H9 (cell line): ENCODE measurements around the gene C11orf21. TPM values are rescaled to one million over a fixed set of nuclear protein-coding genes. Genes with fewer than 3 reads are reported as not detected.

ENCODE experiments used
- DNase-seq: peaks from one replicate; pipeline ENCODE4 v3.0.0-alpha.2; 2017
- H2AFZ ChIP-seq: one replicate; pipeline ENCODE4 v1.6.1; 2013; ENCODE audit warnings: mild to moderate bottlenecking, low read length, control low read depth, moderate library complexity
- H2AK5ac ChIP-seq: 2 replicates; pipeline ENCODE4 v1.6.1; 2013; ENCODE audit warnings: low read length, control low read depth, mixed read lengths; ENCODE audit not compliant: insufficient read length
- H2BK120ac ChIP-seq: one replicate; pipeline ENCODE4 v1.6.1; 2013; ENCODE audit warnings: low read depth, mild to moderate bottlenecking, low read length, control low read depth, inconsistent platforms; ENCODE audit not compliant: poor library complexity, severe bottlenecking
- H2BK12ac ChIP-seq: 2 replicates; pipeline ENCODE4 v1.6.1; 2013; ENCODE audit warnings: low read length, control low read depth, mixed read lengths, low read depth; ENCODE audit not compliant: insufficient read length
- H2BK15ac ChIP-seq: 2 replicates; pipeline ENCODE4 v1.6.1; 2013; ENCODE audit warnings: low read depth, low read length, control low read depth
- H2BK20ac ChIP-seq: one replicate; pipeline ENCODE4 v1.6.1; 2013; ENCODE audit warnings: low read depth, mild to moderate bottlenecking, low read length, control low read depth, inconsistent platforms; ENCODE audit not compliant: poor library complexity, severe bottlenecking
- H2BK5ac ChIP-seq: 2 replicates; pipeline ENCODE4 v1.6.1; 2013; ENCODE audit warnings: low read length, control low read depth, mixed read lengths; ENCODE audit not compliant: insufficient read length
- H3K14ac ChIP-seq: 2 replicates; pipeline ENCODE4 v1.6.1; 2013; ENCODE audit warnings: low read length, control low read depth; ENCODE audit not compliant: insufficient read depth
- H3K18ac ChIP-seq: 2 replicates; pipeline ENCODE4 v1.6.1; 2013; ENCODE audit warnings: low read depth, mild to moderate bottlenecking, mixed read lengths, low read length, control low read depth; ENCODE audit not compliant: insufficient read length
- H3K23ac ChIP-seq: 2 replicates; pipeline ENCODE4 v1.6.1; 2013; ENCODE audit warnings: low read length, control low read depth, mixed read lengths, low read depth; ENCODE audit not compliant: insufficient read length
- H3K23me2 ChIP-seq: 2 replicates; pipeline ENCODE4 v1.6.1; 2013; ENCODE audit warnings: low read depth, mild to moderate bottlenecking, mixed read lengths, low read length, control low read depth; ENCODE audit not compliant: insufficient read length, poor library complexity, severe bottlenecking
- H3K27ac ChIP-seq: 2 replicates; pipeline ENCODE4 v1.5.1; 2013; ENCODE audit warnings: low read length, control low read depth, mixed read lengths, low read depth; ENCODE audit not compliant: insufficient read length
- H3K27me3 ChIP-seq: 2 replicates; pipeline ENCODE4 v1.6.1; 2013; ENCODE audit warnings: low read length, control low read depth, inconsistent platforms; ENCODE audit not compliant: insufficient read depth
- H3K4ac ChIP-seq: 2 replicates; pipeline ENCODE4 v1.6.1; 2013; ENCODE audit warnings: low read depth, mild to moderate bottlenecking, control low read depth, inconsistent platforms, low read length, moderate library complexity
- H3K4me1 ChIP-seq: 2 replicates; pipeline ENCODE4 v1.6.1; 2013; ENCODE audit warnings: low read length, control low read depth, inconsistent platforms; ENCODE audit not compliant: insufficient read depth
- H3K4me2 ChIP-seq: 2 replicates; pipeline ENCODE4 v1.6.1; 2013; ENCODE audit warnings: low read length, control low read depth, mixed read lengths; ENCODE audit not compliant: insufficient read length, insufficient read depth
- H3K56ac ChIP-seq: 2 replicates; pipeline ENCODE4 v1.6.1; 2013; ENCODE audit warnings: low read depth, mild to moderate bottlenecking, mixed read lengths, low read length, control low read depth; ENCODE audit not compliant: insufficient read length
- H3K79me1 ChIP-seq: 2 replicates; pipeline ENCODE4 v1.6.1; 2013; ENCODE audit warnings: low read depth, mild to moderate bottlenecking, moderate library complexity, low read length, control low read depth, inconsistent platforms; ENCODE audit not compliant: insufficient read depth, poor library complexity, severe bottlenecking
- H3K79me2 ChIP-seq: 2 replicates; pipeline ENCODE4 v1.6.1; 2013; ENCODE audit warnings: low read length, control low read depth, inconsistent platforms; ENCODE audit not compliant: insufficient read depth
- H3K9ac ChIP-seq: 2 replicates; pipeline ENCODE4 v1.6.1; 2013; ENCODE audit warnings: low read length, control low read depth, mixed read lengths; ENCODE audit not compliant: insufficient read length; ENCODE audit errors: extremely low read depth
- H3K9me3 ChIP-seq: one replicate; pipeline ENCODE4 v1.6.1; 2013; ENCODE audit warnings: low read depth, low read length, inconsistent platforms; ENCODE audit not compliant: control insufficient read depth
- H3T11ph ChIP-seq: one replicate; pipeline ENCODE4 v1.6.1; 2013; ENCODE audit warnings: mild to moderate bottlenecking, low read length, control low read depth, inconsistent platforms
- H4K20me1 ChIP-seq: one replicate; pipeline ENCODE4 v1.6.1; 2013; ENCODE audit not compliant: control insufficient read depth, insufficient read length, insufficient read depth
- H4K5ac ChIP-seq: 2 replicates; pipeline ENCODE4 v1.6.1; 2013; ENCODE audit warnings: low read depth, mild to moderate bottlenecking, mixed read lengths, low read length, control low read depth; ENCODE audit not compliant: insufficient read length
- H4K8ac ChIP-seq: replicated peaks from 2 replicates; pipeline ENCODE4 v1.6.1; 2013; ENCODE audit warnings: low read length, control low read depth, mixed read lengths, low read depth; ENCODE audit not compliant: insufficient read length
- H4K91ac ChIP-seq: 2 replicates; pipeline ENCODE4 v1.6.1; 2013; ENCODE audit warnings: low read depth, mild to moderate bottlenecking, moderate library complexity, mixed read lengths, low read length, control low read depth; ENCODE audit not compliant: insufficient read length
- H3K27ac Mint-ChIP-seq, 3 experiments: 2 replicates in 2 of 3; 3 replicates in 1 of 3; pipeline ENCODE4 v1.8.0; 2020 to 2021; ENCODE audit warnings: mixed read lengths in 3 of 3, mild to moderate bottlenecking in 1 of 3, moderate library complexity in 1 of 3
- H3K27me3 Mint-ChIP-seq: 2 replicates; pipeline ENCODE4 v1.8.0; 2021; ENCODE audit warnings: low read depth, mild to moderate bottlenecking, moderate library complexity, mixed read lengths
- H3K36me3 Mint-ChIP-seq, 3 experiments: 2 replicates in 2 of 3; 3 replicates in 1 of 3; pipeline ENCODE4 v1.8.0; 2020 to 2021; ENCODE audit warnings: low read depth in 3 of 3, mixed read lengths in 3 of 3; ENCODE audit not compliant: insufficient read depth in 1 of 3
- H3K4me1 Mint-ChIP-seq, 2 experiments: 2 replicates each; pipeline ENCODE4 v1.8.0; 2020; ENCODE audit warnings: mixed read lengths in 2 of 2
- H3K4me3 Mint-ChIP-seq, 2 experiments: 2 replicates in 1 of 2; 3 replicates in 1 of 2; pipeline ENCODE4 v1.8.0; 2020 to 2021; ENCODE audit warnings: mild to moderate bottlenecking in 2 of 2, mixed read lengths in 2 of 2, moderate library complexity in 1 of 2
- H3K9me3 Mint-ChIP-seq, 2 experiments: 2 replicates in 1 of 2; 3 replicates in 1 of 2; pipeline ENCODE4 v1.8.0; 2020; ENCODE audit warnings: mild to moderate bottlenecking in 2 of 2, mixed read lengths in 2 of 2, moderate library complexity in 1 of 2
- CTCF ChIP-seq: fragments of 200-600 bp; sonication (generic); conservative IDR thresholded peaks from 3 replicates; pipeline ENCODE4 v1.8.0; 2021; ENCODE audit warnings: antibody characterized with exemption, mild to moderate bottlenecking
- WGBS: extraction: QIAGEN DNeasy Blood & Tissue Kit; methylation state at CpG from one replicate; pipeline ENCODE4 v1.1.7; 2013; ENCODE audit warnings: missing lambda C conversion rate, low lambda C conversion rate, mixed read lengths; ENCODE audit not compliant: insufficient read length; ENCODE audit errors: extremely low coverage; 5-methylcytosine and 5-hydroxymethylcytosine counted together
- total RNA-seq: library from RNA; stranded (reverse); gene quantifications from 2 replicates; pipeline ENCODE4 v1.2.1, GENCODE V29; 2021

C11orf21 gene
- total RNA-seq, 1 experiment from 2014 or later, result not detected

- H3K79me2 ChIP-seq, result no peaks in the 10 kb centered on the region
- H4K91ac ChIP-seq, result no peak overlapping the region
- H2BK120ac ChIP-seq, result no peak overlapping the region
These were observed 51.2 kb downstream of the C11orf21 start for GRCh38 chr11:2250485-2250884.

More at GRCh38 chr11:2250485-2250884, 51.2 kb downstream of the C11orf21 start:
- no peak overlapping the region for H4K5ac ChIP-seq
- no peaks in the 10 kb centered on the region for H3K9me3 ChIP-seq
- H3K4me1 Mint-ChIP-seq, result no peaks in the 10 kb centered on the region
- no peak overlapping the region for H3T11ph ChIP-seq
- H3K27me3 ChIP-seq, result peaks cover 3% of the 10 kb centered on the region; the same call in 1 of the 2 replicates
- no peak overlapping the region for H3K23ac ChIP-seq
- H3K9ac ChIP-seq, result no peak overlapping the region
- no peak overlapping the region for H2AK5ac ChIP-seq
- peaks cover 62% of the 10 kb centered on the region for H3K27me3 Mint-ChIP-seq
- no peak overlapping the region for H3K4me3 Mint-ChIP-seq
- no peak overlapping the region for H3K14ac ChIP-seq
- TF ChIP-seq CTCF, result no peak
- peaks cover 2% of the 10 kb centered on the region for H3K23me2 ChIP-seq
- no peaks in the 10 kb centered on the region; a peak in 1 of 7 replicates for H3K36me3 Mint-ChIP-seq
- H3K18ac ChIP-seq, result no peak overlapping the region
- H3K79me1 ChIP-seq, result no peaks in the 10 kb centered on the region
- H2AFZ ChIP-seq, result no peak overlapping the region
- WGBS, result no CpG with 5 or more reads among the region's 8 CpGs
- H3K9me3 Mint-ChIP-seq, result peaks cover 0 to 16% of the 10 kb centered on the region in 2 experiments; a peak in 3 of 5 replicates
- H2BK15ac ChIP-seq, result no peak overlapping the region
- H2BK5ac ChIP-seq, result no peak overlapping the region
- H3K27ac Mint-ChIP-seq, result no peak overlapping the region
- H3K4ac ChIP-seq, result no peak overlapping the region
- H2BK12ac ChIP-seq, result no peak overlapping the region
- no peak overlapping the region for H3K27ac ChIP-seq
- no peak overlapping the region for H3K56ac ChIP-seq
- H4K8ac ChIP-seq, result no peak overlapping the region
- no peaks in the 10 kb centered on the region for H4K20me1 ChIP-seq
- no peaks in the 10 kb centered on the region for H3K4me1 ChIP-seq
- H3K4me2 ChIP-seq, result no peak overlapping the region
- DNase-seq, result no peak
- H2BK20ac ChIP-seq, result no peak overlapping the region
